ENCODE measurements around the gene RNPEP. TPM values are rescaled to one million over a fixed set of nuclear protein-coding genes. Genes with fewer than 3 reads are reported as not detected.

The RNPEP gene
- total and polyA plus RNA-seq, 2 of the 13 experiments (the other 11 are each of a cell fraction or from before 2014, with no cell fraction given): 20.6 to 38.4 TPM

DNA sequence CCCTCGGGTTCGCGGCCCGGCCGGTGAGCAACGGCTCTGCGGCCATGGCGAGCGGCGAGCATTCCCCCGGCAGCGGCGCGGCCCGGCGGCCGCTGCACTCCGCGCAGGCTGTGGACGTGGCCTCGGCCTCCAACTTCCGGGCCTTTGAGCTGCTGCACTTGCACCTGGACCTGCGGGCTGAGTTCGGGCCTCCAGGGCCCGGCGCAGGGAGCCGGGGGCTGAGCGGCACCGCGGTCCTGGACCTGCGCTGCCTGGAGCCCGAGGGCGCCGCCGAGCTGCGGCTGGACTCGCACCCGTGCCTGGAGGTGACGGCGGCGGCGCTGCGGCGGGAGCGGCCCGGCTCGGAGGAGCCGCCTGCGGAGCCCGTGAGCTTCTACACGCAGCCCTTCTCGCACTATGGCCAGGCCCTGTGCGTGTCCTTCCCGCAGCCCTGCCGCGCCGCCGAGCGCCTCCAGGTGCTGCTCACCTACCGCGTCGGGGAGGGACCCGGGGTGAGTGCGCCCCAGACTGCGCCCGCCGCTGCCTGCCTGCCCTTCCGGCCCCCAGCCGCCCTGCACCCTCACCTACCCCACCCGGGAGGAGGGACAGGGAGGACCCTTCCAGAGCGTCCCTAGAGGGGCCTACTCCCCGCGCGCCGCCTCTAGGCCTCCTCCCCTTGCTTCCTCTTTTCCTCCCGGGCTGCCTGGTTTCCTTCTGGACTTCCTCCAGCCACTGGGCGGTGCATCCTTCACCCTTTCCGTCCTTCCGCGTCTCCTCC, at the start of gene RNPEP (continued):
- TF ChIP-seq MTF1 (CRISPR knock-in tag; IDR thresholded peaks at IDR 0.05): no peak
- no peak for TF ChIP-seq NFE2L1 (CRISPR knock-in tag; IDR thresholded peaks at IDR 0.05; ENCODE audit: borderline replicate concordance)
- TF ChIP-seq FOXK1 (CRISPR knock-in tag; IDR thresholded peaks at IDR 0.05; ENCODE audit: borderline replicate concordance, low read depth): no peak
- no peak for TF ChIP-seq ZNF781 (CRISPR knock-in tag; IDR thresholded peaks at IDR 0.05; ENCODE audit: borderline replicate concordance, not compliant biosample characterization)
- TF ChIP-seq FOXP1 (IDR thresholded peaks at IDR 0.05): no peak
- no peak for TF ChIP-seq FOXP1 (CRISPR knock-in tag; IDR thresholded peaks at IDR 0.05)
- TF ChIP-seq ZNF850 (CRISPR knock-in tag; conservative IDR thresholded peaks at IDR 0.05): no peak
- TF ChIP-seq THAP7 (CRISPR knock-in tag; IDR thresholded peaks at IDR 0.05): no peak; the same call in 1 of the 2 replicates
- no peak for TF ChIP-seq PAWR (CRISPR knock-in tag; IDR thresholded peaks at IDR 0.05; ENCODE audit: borderline replicate concordance)
- peak; percentile 76; the same call in 1 of the 2 replicates for TF ChIP-seq ZNF724P (CRISPR knock-in tag; IDR thresholded peaks at IDR 0.05; ENCODE audit: borderline replicate concordance)
- TF ChIP-seq ZNF775 (CRISPR knock-in tag; IDR thresholded peaks at IDR 0.05; ENCODE audit: borderline replicate concordance): no peak
- TF ChIP-seq ZNF792 (CRISPR knock-in tag; IDR thresholded peaks at IDR 0.05): no peak
- TF ChIP-seq MTA1 (CRISPR knock-in tag; IDR thresholded peaks at IDR 0.05; ENCODE audit: borderline replicate concordance): peak; percentile 67; the same call in 1 of the 2 replicates
- peak; percentile 53 for TF ChIP-seq BORCS8-MEF2B (CRISPR knock-in tag; IDR thresholded peaks at IDR 0.05)
- TF ChIP-seq EEA1 (CRISPR knock-in tag; IDR thresholded peaks at IDR 0.05; ENCODE audit: borderline replicate concordance): 0 out of 2 replicates have a peak, but pooled peaks have one; percentile 35
- TF ChIP-seq ZMYM3 (CRISPR knock-in tag; IDR thresholded peaks at IDR 0.05): peak; percentile 51; the same call in 1 of the 2 replicates
- TF ChIP-seq NR2F2 (IDR thresholded peaks at IDR 0.05; ENCODE audit: borderline replicate concordance, low read depth): no peak
- TF ChIP-seq ZNF549 (CRISPR knock-in tag; IDR thresholded peaks at IDR 0.05): no peak
- TF ChIP-seq MAFF (IDR thresholded peaks at IDR 0.05; ENCODE audit: low read depth, low read length): no peak
- TF ChIP-seq ZNF260 (CRISPR knock-in tag; IDR thresholded peaks at IDR 0.05; ENCODE audit: borderline replicate concordance, low read depth): 0 out of 2 replicates have a peak, but pooled peaks have one; percentile 71
- TF ChIP-seq SALL1 (CRISPR knock-in tag; IDR thresholded peaks at IDR 0.05): peak; percentile 76
- TF ChIP-seq, protein P1, sequence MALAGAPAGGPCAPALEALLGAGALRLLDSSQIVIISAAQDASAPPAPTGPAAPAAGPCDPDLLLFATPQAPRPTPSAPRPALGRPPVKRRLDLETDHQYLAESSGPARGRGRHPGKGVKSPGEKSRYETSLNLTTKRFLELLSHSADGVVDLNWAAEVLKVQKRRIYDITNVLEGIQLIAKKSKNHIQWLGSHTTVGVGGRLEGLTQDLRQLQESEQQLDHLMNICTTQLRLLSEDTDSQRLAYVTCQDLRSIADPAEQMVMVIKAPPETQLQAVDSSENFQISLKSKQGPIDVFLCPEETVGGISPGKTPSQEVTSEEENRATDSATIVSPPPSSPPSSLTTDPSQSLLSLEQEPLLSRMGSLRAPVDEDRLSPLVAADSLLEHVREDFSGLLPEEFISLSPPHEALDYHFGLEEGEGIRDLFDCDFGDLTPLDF (CRISPR knock-in tag; IDR thresholded peaks at IDR 0.05): no peak
- 0 out of 2 replicates have a peak, but pooled peaks have one; percentile 74 for TF ChIP-seq ZNF691 (CRISPR knock-in tag; IDR thresholded peaks at IDR 0.05; ENCODE audit: borderline replicate concordance, low read depth)
- no peak for TF ChIP-seq ZNF335 (CRISPR knock-in tag; IDR thresholded peaks at IDR 0.05)
- TF ChIP-seq STAG1 (CRISPR knock-in tag; IDR thresholded peaks at IDR 0.05): no peak
- TF ChIP-seq HNRNPK (IDR thresholded peaks at IDR 0.05; ENCODE audit: low read depth, low read length, poor library complexity, severe bottlenecking): no peak
- no peak for TF ChIP-seq HHEX (CRISPR knock-in tag; IDR thresholded peaks at IDR 0.05)
- TF ChIP-seq RXRB (CRISPR knock-in tag; IDR thresholded peaks at IDR 0.05; ENCODE audit: borderline replicate concordance): peak; percentile 44; the same call in 1 of the 2 replicates
- no peak; the same call in 1 of the 2 replicates for TF ChIP-seq ZNF451 (CRISPR knock-in tag; IDR thresholded peaks at IDR 0.05)
- no peak; the same call in 1 of the 2 replicates for TF ChIP-seq SAFB2 (CRISPR knock-in tag; IDR thresholded peaks at IDR 0.05; ENCODE audit: borderline replicate concordance, low read depth)

All from HepG2 (cell line).